CD8-positive, alpha-beta memory T cell (primary cell): ENCODE measurements around the gene CLIC5. TPM values are rescaled to one million over a fixed set of nuclear protein-coding genes. Genes with fewer than 3 reads are reported as not detected.

Experiments
- CTCF ChIA-PET: fragments of 350-600 bp; sonication (Branson Sonifier 250); formaldehyde crosslinking; loops from one replicate; lab custom pipeline; 2021; ENCODE audit warnings: antibody characterized with exemption; lab: Charles Lee
- POLR2A ChIA-PET: fragments of 350-600 bp; sonication (Branson Sonifier 250); formaldehyde crosslinking; loops from one replicate; lab custom pipeline; 2021; ENCODE audit warnings: antibody characterized with exemption; lab: Charles Lee
- DNase-seq, 5 donors: peaks; one replicate each; pipeline versions ENCODE4 v3.0.0 to v3.0.0-alpha.2; 2020 to 2022; ENCODE audit warnings: mixed read lengths in 1 of 5
- H3K27ac ChIP-seq: one replicate; pipeline ENCODE4 v1.7.0; 2013; ENCODE audit warnings: low read depth, mild to moderate bottlenecking, low read length, moderate library complexity
- H3K27me3 ChIP-seq: 2 replicates; pipeline ENCODE4 v1.7.0; 2013; ENCODE audit warnings: low read length, mild to moderate bottlenecking; ENCODE audit not compliant: insufficient read depth, poor library complexity, severe bottlenecking
- H3K36me3 ChIP-seq: 2 replicates; pipeline ENCODE4 v1.7.0; 2013; ENCODE audit warnings: mild to moderate bottlenecking, low read length, moderate library complexity; ENCODE audit not compliant: insufficient read depth
- H3K4me1 ChIP-seq: 2 replicates; pipeline ENCODE4 v1.7.0; 2013; ENCODE audit warnings: mild to moderate bottlenecking, low read length, moderate library complexity; ENCODE audit not compliant: insufficient read depth
- H3K4me3 ChIP-seq: 2 replicates; pipeline ENCODE4 v1.7.0; 2013; ENCODE audit warnings: mild to moderate bottlenecking, low read length
- H3K9me3 ChIP-seq: 2 replicates; pipeline ENCODE4 v1.7.0; 2013; ENCODE audit warnings: mild to moderate bottlenecking, low read length
- H3K27ac Mint-ChIP-seq, 8 donors: one replicate each; pipeline ENCODE4 v1.8.0; 2020 to 2021; ENCODE audit warnings: mixed read lengths in 8 of 8, mild to moderate bottlenecking in 6 of 8, inconsistent platforms in 3 of 8, moderate library complexity in 3 of 8
- H3K27me3 Mint-ChIP-seq, 2 donors: one replicate each; pipeline ENCODE4 v1.8.0; 2020 to 2021; ENCODE audit warnings: mixed read lengths in 2 of 2, mild to moderate bottlenecking in 1 of 2, moderate library complexity in 1 of 2
- H3K36me3 Mint-ChIP-seq, 3 donors: one replicate each; pipeline ENCODE4 v1.8.0; 2020 to 2021; ENCODE audit warnings: mixed read lengths in 3 of 3, inconsistent platforms in 1 of 3, mild to moderate bottlenecking in 1 of 3
- H3K4me1 Mint-ChIP-seq, 3 donors: one replicate each; pipeline ENCODE4 v1.8.0; 2020 to 2021; ENCODE audit warnings: mixed read lengths in 3 of 3, inconsistent platforms in 1 of 3, mild to moderate bottlenecking in 1 of 3
- H3K4me3 Mint-ChIP-seq, 7 donors: one replicate each; pipeline ENCODE4 v1.8.0; 2020 to 2021; ENCODE audit warnings: mixed read lengths in 7 of 7, mild to moderate bottlenecking in 6 of 7, moderate library complexity in 4 of 7, inconsistent platforms in 2 of 7
- H3K9me3 Mint-ChIP-seq, 5 donors: one replicate each; pipeline ENCODE4 v1.8.0; 2020 to 2022; ENCODE audit warnings: mixed read lengths in 5 of 5, mild to moderate bottlenecking in 3 of 5, moderate library complexity in 2 of 5, inconsistent platforms in 1 of 5
- polyA plus RNA-seq: library from polyadenylated mRNA; unstranded; fragments of 300-500 nt; fragmentation: Illumina TruSeq; gene quantifications from one replicate; pipeline ENCODE4 v1.2.3, GENCODE V29; 2021
- total RNA-seq, 2 experiments: library from RNA; stranded (reverse); gene quantifications; one replicate each; pipeline ENCODE4 v1.2.3, GENCODE V29; 2021

Gene CLIC5
- total and polyA plus RNA-seq, 3 experiments from 2014 or later = 4.8 to 7.2 (median 6.4) TPM

GRCh38 chr6:45979311-45979710, 36.3 kb downstream of the CLIC5 start:
- no peak overlapping the region for H3K4me3 ChIP-seq
- peaks cover 1 to 6% (median 4%) of the 10 kb centered on the region in 3 donors for H3K36me3 Mint-ChIP-seq
- H3K27ac ChIP-seq = no peak overlapping the region
- H3K27me3 ChIP-seq = no peaks in the 10 kb centered on the region
- H3K27me3 Mint-ChIP-seq = peaks cover 0 to 4% of the 10 kb centered on the region in 2 donors
- H3K9me3 ChIP-seq = no peaks in the 10 kb centered on the region
- CTCF ChIA-PET = no interaction called here
- H3K4me1 ChIP-seq = no peaks in the 10 kb centered on the region
- no peak overlapping the region for H3K4me3 Mint-ChIP-seq
- peaks cover 0 to 6% (median 0%) of the 10 kb centered on the region in 5 donors for H3K9me3 Mint-ChIP-seq
- H3K27ac Mint-ChIP-seq = no peak overlapping the region
- DNase-seq = no peak
- POLR2A ChIA-PET = no interaction called here
- peaks cover 0 to 5% (median 0%) of the 10 kb centered on the region in 3 donors for H3K4me1 Mint-ChIP-seq
- H3K36me3 ChIP-seq = no peaks in the 10 kb centered on the region

DNA sequence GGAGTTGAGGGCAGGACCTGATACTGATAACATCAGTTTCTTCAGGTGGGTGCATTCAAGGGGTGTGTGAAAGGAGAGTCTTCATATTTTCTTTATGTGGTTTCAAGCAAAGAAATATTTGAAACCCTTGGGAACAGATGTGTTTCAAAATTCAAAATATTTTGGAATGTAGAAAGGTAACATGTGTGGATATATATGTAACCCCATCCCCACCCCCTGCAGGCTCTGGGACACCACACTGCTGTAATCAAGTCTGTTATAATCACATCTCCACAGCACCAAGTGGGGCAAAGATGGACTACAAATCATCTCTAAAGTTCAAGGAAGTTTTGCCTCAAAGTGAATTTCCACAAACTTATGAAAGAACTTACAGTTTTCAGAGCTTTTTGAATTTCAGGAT, 41.1 kb downstream of the CLIC5 start:
- Histone ChIP-seq H3K27ac (no peak overlapping the region), H3K4me3 (no peak overlapping the region), H3K36me3 (no peaks in the 10 kb centered on the region), H3K27me3 (no peaks in the 10 kb centered on the region), H3K9me3 (no peaks in the 10 kb centered on the region), H3K4me1 (no peaks in the 10 kb centered on the region)
- CTCF ChIA-PET = no interaction called here
- H3K9me3 Mint-ChIP-seq = peaks cover 0 to 6% (median 0%) of the 10 kb centered on the region in 5 donors
- H3K27me3 Mint-ChIP-seq = peaks cover 0 to 4% of the 10 kb centered on the region in 2 donors
- peaks cover 4 to 16% (median 16%) of the 10 kb centered on the region in 3 donors for H3K4me1 Mint-ChIP-seq
- H3K36me3 Mint-ChIP-seq = peaks cover 0 to 3% (median 0%) of the 10 kb centered on the region in 3 donors
- no peak overlapping the region for H3K4me3 Mint-ChIP-seq
- no peak for DNase-seq
- POLR2A ChIA-PET = no interaction called here
- H3K27ac Mint-ChIP-seq = no peak overlapping the region

DNA sequence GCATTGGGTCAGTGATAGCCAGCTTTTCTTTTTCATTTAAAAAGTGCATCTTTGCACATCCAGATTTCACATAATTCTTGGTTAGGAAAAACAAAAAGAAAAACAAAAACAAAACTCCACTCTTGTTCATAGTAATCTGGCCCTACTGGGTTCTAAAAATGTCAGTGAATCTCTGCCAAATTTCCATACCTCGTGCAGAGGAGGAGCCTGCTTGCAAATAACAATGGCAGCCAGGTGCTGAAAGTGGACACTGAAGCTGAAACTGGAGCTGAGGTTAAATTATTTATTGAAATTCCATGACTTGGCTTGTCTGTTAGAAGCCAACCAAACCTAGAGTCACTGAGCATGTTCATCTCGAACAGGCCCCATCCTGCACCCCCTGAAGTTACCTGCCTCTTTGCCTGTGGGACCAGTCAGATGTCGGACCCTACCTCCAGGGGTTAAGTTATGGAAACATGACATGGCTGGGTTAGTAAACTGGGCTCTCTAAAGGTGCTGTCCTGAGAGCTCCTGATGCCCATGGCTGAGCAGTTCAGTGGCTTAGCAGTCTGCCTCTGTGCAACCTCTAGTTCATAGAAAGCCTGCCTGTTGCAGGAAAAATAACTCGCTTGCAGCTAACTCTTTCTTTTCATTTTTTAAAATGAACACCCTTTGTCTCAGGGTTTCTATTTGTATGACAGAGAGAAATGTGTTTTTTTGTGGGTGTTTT, 42.7 kb downstream of the CLIC5 start:
- ChIA-PET CTCF (no interaction called here), POLR2A (no interaction called here)
- no peaks in the 10 kb centered on the region for H3K9me3 ChIP-seq
- H3K27ac ChIP-seq = no peak overlapping the region
- H3K27me3 Mint-ChIP-seq = peaks cover 0 to 4% of the 10 kb centered on the region in 2 donors
- no peak overlapping the region for H3K4me3 Mint-ChIP-seq
- no peak overlapping the region for H3K4me3 ChIP-seq
- no peak for DNase-seq
- peaks cover 0 to 6% (median 0%) of the 10 kb centered on the region in 5 donors for H3K9me3 Mint-ChIP-seq
- H3K27ac Mint-ChIP-seq = no peak overlapping the region
- peaks cover 0 to 5% (median 0%) of the 10 kb centered on the region in 3 donors for H3K36me3 Mint-ChIP-seq
- no peaks in the 10 kb centered on the region for H3K27me3 ChIP-seq
- H3K4me1 Mint-ChIP-seq = peaks cover 4 to 16% (median 16%) of the 10 kb centered on the region in 3 donors
- H3K4me1 ChIP-seq = no peaks in the 10 kb centered on the region
- H3K36me3 ChIP-seq = no peaks in the 10 kb centered on the region

DNA sequence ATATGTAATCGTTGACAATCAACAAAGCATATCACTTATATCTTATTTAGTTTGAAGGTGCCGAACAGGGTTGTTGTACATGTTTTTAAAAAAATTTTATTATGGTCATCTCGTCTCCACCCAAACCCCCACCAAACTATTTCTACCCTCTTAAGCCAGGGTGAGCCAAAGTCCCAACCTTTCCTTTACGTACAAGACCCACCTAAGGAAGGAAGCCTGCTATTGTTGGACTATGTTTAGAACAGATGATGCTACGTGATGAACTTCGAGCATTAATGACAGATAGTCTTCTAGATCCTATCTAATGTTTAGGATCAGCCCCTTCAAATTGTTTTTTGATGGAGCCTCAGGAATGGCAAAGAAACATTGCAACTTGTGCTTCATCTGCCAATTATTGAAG, 44.4 kb downstream of the CLIC5 start:
- Mint-ChIP-seq H3K36me3 (peaks cover 0 to 4% (median 4%) of the 10 kb centered on the region in 3 donors), H3K4me1 (peaks cover 8 to 22% (median 21%) of the 10 kb centered on the region in 3 donors), H3K27ac (no peak overlapping the region), H3K4me3 (no peak overlapping the region), H3K27me3 (peaks cover 0 to 1% of the 10 kb centered on the region in 2 donors), H3K9me3 (peaks cover 0 to 6% (median 0%) of the 10 kb centered on the region in 5 donors)
- Histone ChIP-seq H3K4me1 (no peaks in the 10 kb centered on the region), H3K9me3 (no peaks in the 10 kb centered on the region), H3K27me3 (no peaks in the 10 kb centered on the region), H3K27ac (no peak overlapping the region), H3K4me3 (no peak overlapping the region), H3K36me3 (no peaks in the 10 kb centered on the region)
- no peak for DNase-seq
- POLR2A ChIA-PET = interaction anchor here (1.1 kb wide), 1 partner anchor 32 kb away, joined by 4 read pairs; no protein-coding TSS in a partner anchor
- CTCF ChIA-PET = no interaction called here

- DNase-seq = no peak
- peaks cover 0 to 9% (median 4%) of the 10 kb centered on the region in 3 donors for H3K36me3 Mint-ChIP-seq
- CTCF ChIA-PET = no interaction called here
- Histone ChIP-seq H3K27ac (no peak overlapping the region), H3K36me3 (no peaks in the 10 kb centered on the region), H3K4me3 (no peak overlapping the region), H3K4me1 (no peaks in the 10 kb centered on the region), H3K27me3 (no peaks in the 10 kb centered on the region), H3K9me3 (no peaks in the 10 kb centered on the region)
- peaks cover 8 to 22% (median 21%) of the 10 kb centered on the region in 3 donors for H3K4me1 Mint-ChIP-seq
- no peaks in the 10 kb centered on the region for H3K27me3 Mint-ChIP-seq
- H3K27ac Mint-ChIP-seq = peak overlapping the region in 3 of 8 donors; percentile 26 to 76 (median 34)
- no peak overlapping the region for H3K4me3 Mint-ChIP-seq
- H3K9me3 Mint-ChIP-seq = peaks cover 0 to 3% (median 3%) of the 10 kb centered on the region in 5 donors
- POLR2A ChIA-PET = interaction anchor here (0.7 kb wide), 1 partner anchor 9 kb away, joined by 8 read pairs; no protein-coding TSS in a partner anchor
Observed at GRCh38 chr6:45970326-45970725, 45.3 kb downstream of the CLIC5 start.

GRCh38 chr6:45969883-45970282, 45.8 kb downstream of the CLIC5 start:
- POLR2A ChIA-PET = interaction anchor here (0.7 kb wide), 1 partner anchor 9 kb away, joined by 8 read pairs; no protein-coding TSS in a partner anchor
- no peak for DNase-seq
- Mint-ChIP-seq H3K27ac (peak overlapping the region in 2 of 8 donors; percentile 26 to 76), H3K9me3 (peaks cover 0 to 3% (median under 1%) of the 10 kb centered on the region in 5 donors), H3K4me3 (no peak overlapping the region), H3K36me3 (peaks cover 0 to 14% (median 7%) of the 10 kb centered on the region in 3 donors), H3K27me3 (no peaks in the 10 kb centered on the region), H3K4me1 (peaks cover 8 to 22% (median 21%) of the 10 kb centered on the region in 3 donors)
- Histone ChIP-seq H3K36me3 (no peaks in the 10 kb centered on the region), H3K27ac (no peak overlapping the region), H3K9me3 (no peaks in the 10 kb centered on the region), H3K27me3 (no peaks in the 10 kb centered on the region), H3K4me1 (no peaks in the 10 kb centered on the region), H3K4me3 (no peak overlapping the region)
- CTCF ChIA-PET = no interaction called here

DNA sequence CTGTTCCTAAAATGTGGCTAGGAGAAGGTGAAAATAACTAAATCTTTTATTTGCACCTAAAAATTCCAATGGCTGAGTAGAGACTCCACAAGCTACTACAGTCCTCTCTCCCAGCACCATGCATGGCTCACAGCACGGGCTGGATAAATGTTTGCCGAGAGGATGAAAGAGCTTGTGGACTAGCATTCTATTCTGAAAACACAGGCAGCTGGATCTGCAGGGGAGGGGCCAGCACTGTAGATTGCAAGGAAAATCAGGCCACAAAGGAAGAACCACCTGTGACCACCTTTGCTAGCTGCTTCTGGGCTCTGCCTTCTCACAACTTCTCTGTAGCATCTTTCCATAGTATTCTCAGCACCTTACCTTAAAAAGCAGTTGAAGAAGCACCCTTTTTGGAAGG, 46.6 kb downstream of the CLIC5 start:
- DNase-seq = no peak
- H3K36me3 Mint-ChIP-seq = peaks cover 0 to 15% (median 7%) of the 10 kb centered on the region in 3 donors
- peaks cover 8 to 22% (median 21%) of the 10 kb centered on the region in 3 donors for H3K4me1 Mint-ChIP-seq
- H3K27me3 ChIP-seq = no peaks in the 10 kb centered on the region
- no peak overlapping the region for H3K27ac Mint-ChIP-seq
- no peak overlapping the region for H3K4me3 Mint-ChIP-seq
- H3K4me1 ChIP-seq = no peaks in the 10 kb centered on the region
- ChIA-PET POLR2A (no interaction called here), CTCF (interaction anchor here (1.1 kb wide), 1 partner anchor 9 kb away, joined by 3 read pairs; no protein-coding TSS in a partner anchor)
- H3K36me3 ChIP-seq = no peaks in the 10 kb centered on the region
- peaks cover 0 to 3% (median 0%) of the 10 kb centered on the region in 5 donors for H3K9me3 Mint-ChIP-seq
- no peaks in the 10 kb centered on the region for H3K9me3 ChIP-seq
- H3K4me3 ChIP-seq = no peak overlapping the region
- H3K27ac ChIP-seq = no peak overlapping the region
- no peaks in the 10 kb centered on the region for H3K27me3 Mint-ChIP-seq

- POLR2A ChIA-PET = no interaction called here
Observed at GRCh38 chr6:45967363-45967762, 48.3 kb downstream of the CLIC5 start.

More at GRCh38 chr6:45967363-45967762, 48.3 kb downstream of the CLIC5 start:
- Histone ChIP-seq H3K4me3 (no peak overlapping the region), H3K9me3 (no peaks in the 10 kb centered on the region), H3K36me3 (no peaks in the 10 kb centered on the region), H3K27ac (no peak overlapping the region), H3K4me1 (no peaks in the 10 kb centered on the region), H3K27me3 (no peaks in the 10 kb centered on the region)
- no peak overlapping the region for H3K4me3 Mint-ChIP-seq
- CTCF ChIA-PET = no interaction called here
- peaks cover 0 to 3% (median 0%) of the 10 kb centered on the region in 5 donors for H3K9me3 Mint-ChIP-seq
- no peaks in the 10 kb centered on the region for H3K27me3 Mint-ChIP-seq
- H3K36me3 Mint-ChIP-seq = peaks cover 0 to 21% (median 12%) of the 10 kb centered on the region in 3 donors
- DNase-seq = no peak
- no peak overlapping the region for H3K27ac Mint-ChIP-seq
- peaks cover 8 to 22% (median 21%) of the 10 kb centered on the region in 3 donors for H3K4me1 Mint-ChIP-seq
